Subcutaneous abdominal adipose tissue (tissue), 5 donors: ENCODE results near the gene CDK6.

ENCODE experiments used
- H3K27ac ChIP-seq: one replicate; pipeline ENCODE4 v1.7.0; 2013; ENCODE audit warnings: low read depth, mild to moderate bottlenecking, inconsistent platforms, low read length, moderate library complexity
- H3K27me3 ChIP-seq, 5 donors: one replicate each; pipeline ENCODE4 v1.7.0; 2013; ENCODE audit warnings: low read length in 5 of 5, inconsistent platforms in 1 of 5; ENCODE audit not compliant: control insufficient read depth in 5 of 5, insufficient read depth in 4 of 5
- H3K36me3 ChIP-seq, 5 donors: one replicate each; pipeline ENCODE4 v1.7.0; 2013; ENCODE audit warnings: low read length in 5 of 5; ENCODE audit not compliant: control insufficient read depth in 5 of 5, insufficient read depth in 5 of 5
- H3K4me1 ChIP-seq, 5 donors: one replicate each; pipeline ENCODE4 v1.7.0; 2013; ENCODE audit warnings: low read length in 5 of 5, mild to moderate bottlenecking in 3 of 5, moderate library complexity in 1 of 5; ENCODE audit not compliant: control insufficient read depth in 5 of 5, insufficient read depth in 5 of 5
- H3K4me3 ChIP-seq, 5 donors: one replicate each; pipeline ENCODE4 v1.7.0; 2013; ENCODE audit warnings: low read length in 5 of 5, low read depth in 1 of 5
- H3K9ac ChIP-seq, 5 donors: one replicate each; pipeline ENCODE4 v1.7.0; 2013; ENCODE audit warnings: low read length in 5 of 5, mild to moderate bottlenecking in 4 of 5, moderate library complexity in 3 of 5
- H3K9me3 ChIP-seq, 5 donors: one replicate each; pipeline ENCODE4 v1.7.0; 2013; ENCODE audit warnings: low read length in 5 of 5; ENCODE audit not compliant: control insufficient read depth in 5 of 5
- donor health status: healthy.
- donor health status: healthy.
- donor health status: healthy.
- donor health status: healthy.
- donor health status: healthy.

The CDK6 gene

GRCh38 chr7:92798517-92799249 lies 37.7 kb downstream of the CDK6 start:
- H3K4me1 ChIP-seq, result peaks cover 0 to 25% (median 20%) of the 10 kb centered on the region in 5 donors
- H3K9ac ChIP-seq, result no peak overlapping the region
- H3K4me3 ChIP-seq, result no peak overlapping the region
- H3K9me3 ChIP-seq, result no peaks in the 10 kb centered on the region
- H3K27ac ChIP-seq, result no peak overlapping the region
- no peaks in the 10 kb centered on the region for H3K36me3 ChIP-seq
- H3K27me3 ChIP-seq, result no peaks in the 10 kb centered on the region

- Histone ChIP-seq H3K4me1 (peaks cover 0 to 25% (median 20%) of the 10 kb centered on the region in 5 donors), H3K9ac (no peak overlapping the region), H3K27me3 (no peaks in the 10 kb centered on the region), H3K36me3 (no peaks in the 10 kb centered on the region), H3K9me3 (no peaks in the 10 kb centered on the region), H3K27ac (no peak overlapping the region), H3K4me3 (no peak overlapping the region)
Observed at GRCh38 chr7:92797693-92798092, 38.7 kb downstream of the CDK6 start.

- Histone ChIP-seq H3K9ac (no peak overlapping the region), H3K27me3 (no peaks in the 10 kb centered on the region), H3K36me3 (no peaks in the 10 kb centered on the region), H3K27ac (no peak overlapping the region), H3K9me3 (no peaks in the 10 kb centered on the region), H3K4me3 (no peak overlapping the region), H3K4me1 (peaks cover 0 to 25% (median 20%) of the 10 kb centered on the region in 5 donors)
Observed at GRCh38 chr7:92797284-92797683, 39.1 kb downstream of the CDK6 start.

GRCh38 chr7:92794831-92795230 lies 41.5 kb downstream of the CDK6 start:
- Histone ChIP-seq H3K27me3 (no peaks in the 10 kb centered on the region), H3K36me3 (no peaks in the 10 kb centered on the region), H3K4me1 (peaks cover 2 to 35% (median 24%) of the 10 kb centered on the region in 5 donors), H3K27ac (no peak overlapping the region), H3K9me3 (no peaks in the 10 kb centered on the region), H3K4me3 (no peak overlapping the region), H3K9ac (no peak overlapping the region)

- no peaks in the 10 kb centered on the region for H3K27me3 ChIP-seq
- H3K4me1 ChIP-seq, result peaks cover 2 to 35% (median 24%) of the 10 kb centered on the region in 5 donors
- no peak overlapping the region for H3K9ac ChIP-seq
- H3K36me3 ChIP-seq, result no peaks in the 10 kb centered on the region
- no peak overlapping the region for H3K27ac ChIP-seq
- no peaks in the 10 kb centered on the region for H3K9me3 ChIP-seq
- H3K4me3 ChIP-seq, result no peak overlapping the region
Observed at GRCh38 chr7:92794391-92794790, 42.0 kb downstream of the CDK6 start.

GRCh38 chr7:92793656-92794205 lies 42.6 kb downstream of the CDK6 start:
- H3K9me3 ChIP-seq, result peaks cover 0 to 4% (median 0%) of the 10 kb centered on the region in 5 donors
- no peaks in the 10 kb centered on the region for H3K36me3 ChIP-seq
- no peaks in the 10 kb centered on the region for H3K27me3 ChIP-seq
- H3K4me1 ChIP-seq, result peaks cover 2 to 32% (median 18%) of the 10 kb centered on the region in 5 donors
- H3K4me3 ChIP-seq, result no peak overlapping the region
- no peak overlapping the region for H3K27ac ChIP-seq
- no peak overlapping the region for H3K9ac ChIP-seq

GRCh38 chr7:92790992-92791391 lies 45.4 kb downstream of the CDK6 start:
- no peak overlapping the region for H3K9ac ChIP-seq
- no peaks in the 10 kb centered on the region for H3K36me3 ChIP-seq
- H3K27ac ChIP-seq, result no peak overlapping the region
- no peak overlapping the region for H3K4me3 ChIP-seq
- H3K9me3 ChIP-seq, result peaks cover 0 to 9% (median 4%) of the 10 kb centered on the region in 5 donors
- H3K4me1 ChIP-seq, result peaks cover 2 to 36% (median 12%) of the 10 kb centered on the region in 5 donors
- no peaks in the 10 kb centered on the region for H3K27me3 ChIP-seq

GRCh38 chr7:92788559-92789183 lies 47.7 kb downstream of the CDK6 start:
- Histone ChIP-seq H3K27ac (no peak overlapping the region), H3K4me1 (peaks cover 2 to 30% (median 11%) of the 10 kb centered on the region in 5 donors), H3K36me3 (no peaks in the 10 kb centered on the region)

GRCh38 chr7:92785923-92786322 lies 50.5 kb downstream of the CDK6 start:
- H3K27ac ChIP-seq, result peak overlapping the region; percentile 1
- peaks cover 1 to 28% (median 21%) of the 10 kb centered on the region in 5 donors for H3K4me1 ChIP-seq
- H3K9ac ChIP-seq, result no peak overlapping the region
- H3K9me3 ChIP-seq, result peaks cover 0 to 9% (median 4%) of the 10 kb centered on the region in 5 donors
- no peak overlapping the region for H3K4me3 ChIP-seq
- no peaks in the 10 kb centered on the region for H3K27me3 ChIP-seq
- no peaks in the 10 kb centered on the region for H3K36me3 ChIP-seq

More at GRCh38 chr7:92788559-92789183, 47.7 kb downstream of the CDK6 start:
- H3K9me3 ChIP-seq, result peaks cover 0 to 9% (median 4%) of the 10 kb centered on the region in 5 donors
- no peaks in the 10 kb centered on the region for H3K27me3 ChIP-seq
- H3K9ac ChIP-seq, result no peak overlapping the region
- no peak overlapping the region for H3K4me3 ChIP-seq

GRCh38 chr7:92784935-92785334 lies 51.4 kb downstream of the CDK6 start:
- Histone ChIP-seq H3K9ac (no peak overlapping the region), H3K4me1 (peaks cover 2 to 27% (median 20%) of the 10 kb centered on the region in 5 donors), H3K9me3 (peaks cover 0 to 9% (median 4%) of the 10 kb centered on the region in 5 donors), H3K36me3 (no peaks in the 10 kb centered on the region), H3K4me3 (no peak overlapping the region), H3K27me3 (no peaks in the 10 kb centered on the region), H3K27ac (no peak overlapping the region)
